Chondrocyte (in vitro differentiated cells): ENCODE results near the gene SLC38A9. TPM values are rescaled to one million over a fixed set of nuclear protein-coding genes. Genes with fewer than 3 reads are reported as not detected.

Source experiments
- DNase-seq: peaks from one replicate; pipeline ENCODE4 v3.0.0; 2021; ENCODE audit warnings: mixed read lengths, low spot score
- H3K27ac Mint-ChIP-seq: one replicate; pipeline ENCODE4 v1.8.0; 2021; ENCODE audit warnings: mild to moderate bottlenecking, moderate library complexity, mixed read lengths; ENCODE audit not compliant: unreplicated experiment
- H3K27me3 Mint-ChIP-seq: 2 replicates; pipeline ENCODE4 v1.8.0; 2021; ENCODE audit warnings: low read depth, mixed read lengths
- H3K36me3 Mint-ChIP-seq: 2 replicates; pipeline ENCODE4 v1.8.0; 2021; ENCODE audit warnings: low read depth, mixed read lengths
- H3K4me1 Mint-ChIP-seq: 2 replicates; pipeline ENCODE4 v1.8.0; 2021; ENCODE audit warnings: low read depth, mild to moderate bottlenecking, mixed read lengths
- H3K4me3 Mint-ChIP-seq: one replicate; pipeline ENCODE4 v1.8.0; 2021; ENCODE audit warnings: mild to moderate bottlenecking, moderate library complexity, mixed read lengths; ENCODE audit not compliant: unreplicated experiment
- H3K9me3 Mint-ChIP-seq: 2 replicates; pipeline ENCODE4 v1.8.0; 2021; ENCODE audit warnings: low read depth, mixed read lengths
- CTCF ChIP-seq: fragments of 200-600 bp; sonication (generic); IDR thresholded peaks from 2 replicates; pipeline ENCODE4 v1.5.0; 2021; ENCODE audit warnings: antibody characterized with exemption, mild to moderate bottlenecking, moderate library complexity
- total RNA-seq: library from RNA; stranded (reverse); gene quantifications from 3 replicates; pipeline ENCODE4 v1.2.1, GENCODE V29; 2021

SLC38A9 gene
- total RNA-seq, 1 donor from 2014 or later: 20.7 TPM

GRCh38 chr5:55750063-55750462 is 37.9 kb upstream of the SLC38A9 start:
- no peak for DNase-seq
- Mint-ChIP-seq H3K27me3 (peaks cover 12% of the 10 kb centered on the region), H3K27ac (no peak overlapping the region), H3K4me1 (no peaks in the 10 kb centered on the region), H3K9me3 (no peaks in the 10 kb centered on the region), H3K36me3 (no peaks in the 10 kb centered on the region), H3K4me3 (no peak overlapping the region)
- no peak for TF ChIP-seq CTCF

- no peaks in the 10 kb centered on the region for H3K36me3 Mint-ChIP-seq
- TF ChIP-seq CTCF: no peak
- H3K4me1 Mint-ChIP-seq: no peaks in the 10 kb centered on the region
- peaks cover 12% of the 10 kb centered on the region for H3K27me3 Mint-ChIP-seq
- no peak overlapping the region for H3K27ac Mint-ChIP-seq
- H3K4me3 Mint-ChIP-seq: no peak overlapping the region
- H3K9me3 Mint-ChIP-seq: no peaks in the 10 kb centered on the region
- no peak for DNase-seq
Measured at GRCh38 chr5:55749387-55749786, 37.3 kb upstream of the SLC38A9 start.

GRCh38 chr5:55747778-55748318 is 35.7 kb upstream of the SLC38A9 start:
- peaks cover 12% of the 10 kb centered on the region for H3K27me3 Mint-ChIP-seq
- TF ChIP-seq CTCF: no peak

GRCh38 chr5:55742778-55743177 is 30.7 kb upstream of the SLC38A9 start:
- Mint-ChIP-seq H3K4me1 (no peaks in the 10 kb centered on the region), H3K27ac (no peak overlapping the region), H3K27me3 (peaks cover 9% of the 10 kb centered on the region), H3K9me3 (no peaks in the 10 kb centered on the region), H3K36me3 (no peaks in the 10 kb centered on the region), H3K4me3 (no peak overlapping the region)
- TF ChIP-seq CTCF: no peak
- DNase-seq: no peak

More at GRCh38 chr5:55747778-55748318, 35.7 kb upstream of the SLC38A9 start:
- no peak for DNase-seq
- no peaks in the 10 kb centered on the region for H3K4me1 Mint-ChIP-seq
- no peak overlapping the region for H3K4me3 Mint-ChIP-seq
- no peak overlapping the region for H3K27ac Mint-ChIP-seq
- no peaks in the 10 kb centered on the region for H3K9me3 Mint-ChIP-seq
- H3K36me3 Mint-ChIP-seq: no peaks in the 10 kb centered on the region

GRCh38 chr5:55737793-55738192 is 25.7 kb upstream of the SLC38A9 start, which contains the start of gene DDX4:
DDX4 (plus strand) TSS chr5:55738061; CDS start chr5:55738964, 903 bp downstream.
- H3K27me3 Mint-ChIP-seq: peaks cover 4% of the 10 kb centered on the region
- H3K27ac Mint-ChIP-seq: no peak within 1 kb of the TSS
- H3K4me1 Mint-ChIP-seq: no peaks in the 10 kb centered on the region
- H3K9me3 Mint-ChIP-seq: no peaks in the 10 kb centered on the region
- no peak within 1 kb of the TSS for H3K4me3 Mint-ChIP-seq
- DNase-seq: no peak
- no peak for TF ChIP-seq CTCF
- no peaks in the 10 kb centered on the region for H3K36me3 Mint-ChIP-seq
